GM21737 (cell line): ENCODE measurements around the gene TMEM270.
"Not testable (repeated sequence)": the region's sequence is repeated elsewhere in the genome, so short reads cannot be mapped to it uniquely, and the experiment has no call there.

Experiments
- ATAC-seq: cut with Tn5 transposase; IDR thresholded peaks from one replicate; pipeline ENCODE4 v1.9.1; 2021; ENCODE audit warnings: mild to moderate bottlenecking, moderate library complexity; ENCODE audit not compliant: unreplicated experiment

The TMEM270 gene

GRCh38 chr7:73831834-73832651 is 28.9 kb upstream of the TMEM270 start:
- ATAC-seq, result no peak

- ATAC-seq, result no peak
Measured at GRCh38 chr7:73832806-73833205, 28.2 kb upstream of the TMEM270 start.

DNA sequence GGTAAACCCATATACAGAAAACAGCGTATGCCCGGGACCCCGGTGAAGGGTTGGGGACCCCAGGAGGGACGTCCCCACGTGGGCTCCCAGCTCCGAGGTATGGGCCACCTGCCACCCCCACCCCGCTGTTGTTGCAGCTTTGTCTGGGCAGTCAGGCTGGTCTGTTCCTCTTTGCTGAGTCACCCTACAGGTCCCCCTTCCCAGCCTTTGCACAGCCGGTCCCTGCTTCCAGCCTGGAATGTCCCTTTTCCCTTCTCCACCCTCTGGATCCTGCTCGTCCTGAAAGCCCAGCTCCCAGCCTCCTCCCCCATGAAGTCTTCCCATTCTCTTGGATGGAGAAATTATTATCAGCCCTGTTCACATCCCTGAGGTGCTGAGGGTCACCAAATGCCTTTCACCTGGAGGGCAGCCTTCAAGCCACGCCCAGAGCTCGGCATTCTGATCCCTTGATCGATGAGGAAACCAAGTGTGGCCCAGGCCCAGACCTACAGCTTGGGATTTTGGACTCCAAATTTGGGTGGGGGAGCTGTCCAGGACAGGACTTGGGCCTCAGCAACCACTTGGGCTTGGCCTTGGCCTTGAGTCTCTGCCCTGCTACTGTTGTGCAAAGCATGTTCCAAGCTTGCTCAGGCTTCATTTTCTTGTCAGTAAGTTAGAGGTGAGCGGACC is 27.6 kb upstream of the TMEM270 start:
- no peak for ATAC-seq

- ATAC-seq, result no peak
Measured at GRCh38 chr7:73834626-73835191, 26.2 kb upstream of the TMEM270 start.

GRCh38 chr7:73837167-73837566 is 23.8 kb upstream of the TMEM270 start:
- ATAC-seq, result not testable (repeated sequence)

- no peak for ATAC-seq
Measured at GRCh38 chr7:73838642-73839041, 22.3 kb upstream of the TMEM270 start.

- no peak for ATAC-seq
Measured at GRCh38 chr7:73839290-73839689, 21.7 kb upstream of the TMEM270 start.

DNA sequence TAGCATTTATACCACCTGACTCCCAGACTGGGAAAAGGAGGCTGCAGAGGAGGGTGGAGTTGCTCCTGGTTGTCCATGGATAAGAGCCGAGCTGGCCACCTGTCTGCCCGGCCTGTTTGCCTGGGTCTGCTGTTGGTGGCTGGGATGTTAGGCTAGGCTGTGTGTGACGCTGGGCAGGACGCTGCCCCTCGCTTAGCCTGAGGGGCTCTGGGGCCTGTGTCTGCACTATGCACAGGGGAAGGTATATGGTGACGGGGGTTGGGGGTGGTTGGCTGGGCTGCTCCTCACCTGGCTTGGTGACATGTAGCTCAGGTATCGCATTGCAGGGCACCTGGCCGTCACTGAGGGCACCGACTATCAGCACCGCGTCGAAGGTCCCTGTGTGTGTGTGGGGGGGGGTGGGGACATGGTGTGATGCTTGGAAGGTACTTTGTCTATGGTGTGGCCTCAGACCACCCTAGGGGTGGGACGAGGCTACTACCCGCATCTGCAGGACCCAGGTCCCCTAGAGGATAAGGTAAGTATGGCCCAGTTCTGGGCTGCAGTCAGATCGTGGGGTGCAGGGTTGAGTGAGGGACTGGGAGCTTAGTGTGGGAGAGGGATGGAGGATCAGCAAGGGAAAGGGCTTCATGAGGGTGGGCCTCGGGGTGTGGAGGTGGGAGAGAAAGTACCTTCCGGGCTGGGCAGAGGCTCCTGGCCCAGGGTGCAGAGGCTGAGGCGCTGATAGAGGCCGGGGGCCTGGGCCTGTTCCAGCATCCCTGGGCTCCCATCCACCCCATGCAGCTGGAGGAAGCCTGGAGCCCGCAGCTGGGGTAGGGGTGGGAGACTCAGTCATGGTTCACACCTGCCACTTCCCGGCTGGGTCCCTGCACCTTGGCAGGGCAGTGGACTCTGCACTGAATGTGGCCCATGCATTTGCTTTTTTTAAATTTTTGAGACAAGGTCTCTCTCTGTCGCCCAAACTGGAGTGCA is 20.9 kb upstream of the TMEM270 start:
- no peak for ATAC-seq

DNA sequence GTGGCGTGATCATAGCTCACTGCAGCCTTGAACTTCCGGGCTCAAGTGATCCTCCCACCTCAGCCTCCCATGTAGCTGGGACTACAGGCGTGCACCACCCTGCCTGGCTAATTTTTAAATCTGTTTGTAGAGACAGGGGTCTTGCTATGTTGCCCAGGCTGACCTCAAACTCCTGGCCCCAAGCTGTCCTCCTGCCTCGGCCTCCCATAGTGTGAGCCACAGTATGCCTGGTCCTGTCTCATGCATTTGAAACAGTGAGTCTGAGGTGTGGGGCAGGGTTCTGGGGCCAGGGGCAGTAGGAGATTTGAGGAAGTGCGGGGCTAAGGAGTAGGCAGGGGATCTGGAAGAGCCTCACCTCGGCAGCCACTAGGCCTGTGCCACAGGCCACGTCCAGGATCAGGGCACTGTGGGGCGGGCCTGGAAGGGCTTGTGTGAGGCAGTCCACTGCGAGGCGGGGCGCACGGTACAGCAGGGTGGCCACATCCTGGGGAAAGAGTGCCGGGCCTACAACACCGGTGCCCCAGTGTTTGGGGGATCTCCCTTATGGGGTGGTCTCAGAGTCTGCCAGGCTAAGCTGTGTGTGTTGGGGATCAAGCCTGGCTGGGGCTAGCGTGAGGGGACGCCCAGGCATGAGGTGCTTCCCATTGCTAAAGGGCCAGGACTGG is 20.1 kb upstream of the TMEM270 start:
- no peak for ATAC-seq

DNA sequence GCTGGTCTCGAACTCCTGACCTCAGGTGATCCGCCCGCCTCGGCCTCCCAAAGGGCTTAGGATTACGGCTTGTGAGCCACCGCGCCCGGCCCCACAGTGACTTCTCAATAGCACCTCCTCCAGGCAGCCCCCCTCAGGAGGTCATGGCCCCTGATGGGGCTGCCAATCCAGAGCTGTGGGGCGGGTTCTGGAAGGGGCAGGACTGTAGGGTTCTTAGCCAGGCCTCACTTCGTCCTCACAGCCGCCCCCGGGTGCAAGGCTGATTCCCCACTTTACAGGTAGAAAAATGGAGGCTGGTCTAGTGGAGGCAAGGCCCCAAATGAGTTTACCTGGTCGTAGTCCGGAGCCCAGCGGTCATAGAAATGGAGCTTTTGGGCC is 19.3 kb upstream of the TMEM270 start:
- no peak for ATAC-seq

DNA sequence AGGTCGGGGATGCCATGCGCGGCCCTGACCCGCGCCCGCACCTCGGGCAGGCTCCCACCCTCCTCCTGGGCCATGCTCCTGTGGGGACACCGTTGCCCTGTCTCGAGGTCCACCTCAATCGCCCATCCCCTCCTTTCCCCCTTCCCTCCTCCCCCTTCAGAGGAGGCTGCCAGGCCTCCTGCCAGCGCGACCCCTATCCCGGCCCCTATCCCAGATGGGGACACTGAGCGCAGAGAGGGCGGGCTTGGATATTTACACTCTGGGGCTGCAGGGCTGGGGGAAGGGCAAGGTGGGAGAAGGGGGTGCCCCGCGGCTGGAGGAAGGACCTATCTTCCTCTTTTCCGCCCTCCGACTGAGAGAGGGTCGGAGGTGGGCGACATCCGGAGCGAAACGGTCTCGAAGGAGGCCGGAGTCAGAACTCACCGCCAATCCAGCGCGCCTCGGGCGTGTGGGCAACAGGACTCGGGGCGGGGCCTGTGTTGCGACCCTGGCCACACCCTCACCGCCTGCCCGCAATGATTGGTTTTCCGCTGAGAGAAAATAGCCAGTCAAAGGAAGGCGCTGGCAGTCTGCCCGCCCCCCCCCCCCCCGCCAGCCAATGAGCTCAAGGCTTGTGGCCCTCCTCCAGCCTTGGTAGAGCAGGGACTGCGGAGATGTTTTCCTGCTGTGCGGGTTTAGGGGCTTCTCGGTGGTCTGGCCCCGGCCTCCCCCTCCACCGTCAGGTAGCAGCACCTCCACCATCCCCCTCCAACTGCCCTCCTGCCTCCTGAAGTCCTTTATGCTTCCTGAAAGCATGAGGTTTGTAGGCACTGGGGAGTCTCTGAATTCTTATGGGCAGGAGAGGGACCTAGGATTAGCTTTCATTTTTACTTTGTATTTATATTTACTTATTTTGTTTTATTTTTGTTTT is 18.6 kb upstream of the TMEM270 start, which contains the start of gene METTL27:
Gene METTL27 (minus strand): TSS at position 450 of the 910 bp plus-strand sequence. CDS start 376 bp downstream, at position 74.
- peak; percentile 93 for ATAC-seq

DNA sequence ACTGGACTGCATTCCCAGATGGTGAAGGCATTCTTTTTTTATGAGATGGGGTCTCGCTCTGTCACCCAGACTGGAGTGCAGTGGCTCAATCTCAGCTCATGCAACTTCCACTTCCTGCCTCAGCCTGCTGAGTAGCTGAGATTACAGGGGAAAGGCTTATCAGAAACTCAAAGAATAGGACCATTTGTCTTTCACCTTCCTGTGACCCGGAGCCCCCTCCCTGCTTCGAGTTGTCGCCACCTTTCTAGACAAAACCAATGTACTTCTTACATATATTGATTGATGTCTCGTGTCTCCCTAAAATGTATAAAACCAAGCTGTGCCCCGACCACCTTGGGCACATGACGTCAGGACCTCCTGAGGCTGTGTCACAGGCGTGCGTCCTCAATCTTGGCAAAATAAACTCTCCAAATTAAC is 16.8 kb upstream of the TMEM270 start:
- no peak for ATAC-seq

- ATAC-seq, result no peak
Measured at GRCh38 chr7:73844848-73845460, 16.0 kb upstream of the TMEM270 start.

- not testable (repeated sequence) for ATAC-seq
Measured at GRCh38 chr7:73845701-73846195, 15.2 kb upstream of the TMEM270 start.

DNA sequence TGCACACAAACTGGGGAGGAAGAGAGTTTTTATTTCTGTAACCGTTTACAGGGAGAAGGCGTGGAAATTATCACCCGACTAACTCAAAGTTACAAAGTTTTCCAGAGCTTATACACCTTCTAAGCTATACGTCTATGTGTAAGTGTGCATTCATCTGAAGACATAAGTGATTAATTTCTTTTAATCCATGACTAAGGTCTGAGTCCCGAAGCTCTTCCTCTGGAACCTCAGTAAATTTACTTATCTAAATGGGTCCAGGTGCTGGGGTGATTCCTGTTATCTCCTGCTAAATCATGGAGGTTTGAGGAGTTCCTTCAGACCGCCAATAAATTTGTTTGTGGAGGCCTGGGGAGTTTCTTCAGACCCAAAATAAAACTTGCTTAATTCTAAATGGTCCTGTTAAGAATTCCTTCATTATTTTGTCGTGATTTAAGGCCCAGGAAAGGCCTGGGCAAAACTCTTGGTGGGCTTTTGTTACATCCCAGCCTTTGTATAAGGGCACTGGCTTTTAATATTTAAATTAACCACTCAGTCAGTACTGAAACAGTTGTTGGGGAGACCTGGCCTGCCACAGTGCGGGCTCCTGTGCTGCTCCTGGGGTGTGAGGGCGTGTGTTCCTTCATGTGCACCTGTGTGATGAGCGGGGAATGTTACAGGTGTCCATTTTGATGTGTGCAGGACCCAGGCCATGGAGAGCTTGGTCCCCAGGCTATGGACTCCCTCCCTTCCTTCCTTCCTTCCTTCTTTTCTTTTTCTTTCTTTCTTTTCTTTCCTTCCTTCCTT is 12.8 kb upstream of the TMEM270 start:
- no peak for ATAC-seq

GRCh38 chr7:73850781-73851207 is 10.2 kb upstream of the TMEM270 start:
- ATAC-seq, result no peak

GRCh38 chr7:73851410-73852338 is 9.3 kb upstream of the TMEM270 start:
- no peak for ATAC-seq
